PFSK-1 (cell line): ENCODE data around the gene PJA2.

Experiments used
- FOXP2 ChIP-seq: optimal IDR thresholded peaks from 2 replicates; pipeline ENCODE3; 2011; ENCODE audit warnings: borderline replicate concordance, control low read depth, inconsistent platforms; ENCODE audit not compliant: insufficient read depth; ENCODE audit errors: extremely low read length, extremely low read depth
- POLR2AphosphoS5 ChIP-seq: IDR thresholded peaks from 2 replicates; pipeline ENCODE4 v1.6.1; 2012; ENCODE audit warnings: low read depth, mild to moderate bottlenecking, control low read depth, low read length, moderate library complexity
- REST ChIP-seq, 2 experiments: IDR thresholded peaks; 2 replicates each; pipeline versions ENCODE4 v1.6.1 to v1.8.0; 2011 to 2012; ENCODE audit warnings: low read depth in 2 of 2, low read length in 2 of 2, control low read depth in 1 of 2, inconsistent platforms in 1 of 2, mild to moderate bottlenecking in 1 of 2, moderate library complexity in 1 of 2; ENCODE audit not compliant: insufficient read depth in 1 of 2
- SIN3A ChIP-seq: IDR thresholded peaks from 2 replicates; pipeline ENCODE4 v1.6.1; 2012; ENCODE audit warnings: mild to moderate bottlenecking, low read length, moderate library complexity, borderline replicate concordance; ENCODE audit not compliant: insufficient read depth
- TAF1 ChIP-seq: IDR thresholded peaks from 2 replicates; pipeline ENCODE4 v1.6.1; 2012; ENCODE audit warnings: low read length, control low read depth, borderline replicate concordance; ENCODE audit not compliant: insufficient read depth

The PJA2 gene

GRCh38 chr5:109426075-109426474, 16.3 kb upstream of the PJA2 start:
- no peak for TF ChIP-seq POLR2AphosphoS5
- no peak for TF ChIP-seq REST (IDR thresholded peaks at IDR 0.05; ENCODE audit: insufficient read depth in 1 of 2, low read depth in 2 of 2, low read length in 2 of 2)
- TF ChIP-seq SIN3A: no peak
- no peak for TF ChIP-seq TAF1
- TF ChIP-seq FOXP2: no peak

GRCh38 chr5:109421956-109422355, 12.2 kb upstream of the PJA2 start:
- TF ChIP-seq POLR2AphosphoS5: no peak
- TF ChIP-seq REST (IDR thresholded peaks at IDR 0.05; ENCODE audit: insufficient read depth in 1 of 2, low read depth in 2 of 2, low read length in 2 of 2): no peak
- TF ChIP-seq TAF1: no peak
- no peak for TF ChIP-seq FOXP2
- TF ChIP-seq SIN3A: no peak

DNA sequence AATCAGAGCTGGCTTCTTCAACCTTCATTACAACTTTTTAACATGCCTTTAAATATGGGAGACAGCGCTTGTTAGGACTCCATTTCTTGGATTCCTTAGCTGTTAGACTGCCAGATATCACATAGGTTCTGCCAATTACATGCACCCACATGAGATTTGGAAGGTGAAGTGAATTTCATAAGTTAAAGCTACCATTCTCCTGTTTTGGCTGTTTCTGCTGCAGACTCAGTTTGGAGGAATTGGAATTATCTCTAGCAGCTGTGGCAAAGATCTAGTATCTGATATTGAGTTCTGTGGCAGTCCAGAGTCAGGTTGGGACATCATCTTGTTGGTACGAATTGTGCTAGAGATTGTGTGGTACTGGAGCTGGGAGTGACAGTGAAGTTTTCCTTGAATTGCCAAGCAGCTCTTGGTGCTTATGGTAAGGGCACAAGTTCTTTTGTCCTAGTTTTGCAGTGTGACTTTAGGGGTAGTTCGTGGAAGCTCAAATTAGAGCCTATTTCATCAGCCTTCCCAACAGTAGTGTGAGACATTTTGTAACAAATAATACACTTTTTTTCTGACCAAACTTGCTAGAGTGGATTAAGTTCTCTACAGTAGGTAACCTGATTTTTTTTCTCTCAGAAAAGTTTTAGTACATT, 9.1 kb upstream of the PJA2 start:
- no peak for TF ChIP-seq SIN3A
- no peak for TF ChIP-seq TAF1
- TF ChIP-seq FOXP2: no peak
- no peak for TF ChIP-seq POLR2AphosphoS5
- no peak for TF ChIP-seq REST (IDR thresholded peaks at IDR 0.05; ENCODE audit: insufficient read depth in 1 of 2, low read depth in 2 of 2, low read length in 2 of 2)

GRCh38 chr5:109416882-109417281, 7.1 kb upstream of the PJA2 start:
- TF ChIP-seq REST (IDR thresholded peaks at IDR 0.05; ENCODE audit: insufficient read depth in 1 of 2, low read depth in 2 of 2, low read length in 2 of 2) (no peak), POLR2AphosphoS5 (no peak), TAF1 (no peak), SIN3A (no peak), FOXP2 (no peak)
